Lung (tissue), 12 donors: ENCODE measurements around the gene LSR. TPM values are rescaled to one million over a fixed set of nuclear protein-coding genes. Genes with fewer than 3 reads are reported as not detected.

ENCODE experiments used
- ATAC-seq: fragments of 200-7000 bp; cut with Tn5 transposase; one replicate; pipeline ENCODE4 v1.9.1; 2020; ENCODE audit warnings: moderate number of reproducible peaks; ENCODE audit not compliant: insufficient read depth, low FRiP score
- DNase-seq, 3 donors: peaks; one replicate each; pipeline ENCODE4 v3.0.0-alpha.2; 2013 to 2017
- H3K27ac ChIP-seq, 2 donors: one replicate each; pipeline ENCODE4 v1.5.1; 2013; ENCODE audit warnings: mild to moderate bottlenecking in 2 of 2, moderate library complexity in 2 of 2, control low read depth in 1 of 2, inconsistent platforms in 1 of 2, low read depth in 1 of 2, low read length in 1 of 2
- H3K27me3 ChIP-seq, 3 donors: one replicate each; pipeline ENCODE4 v1.5.1; 2013; ENCODE audit warnings: low read length in 2 of 3; ENCODE audit not compliant: control insufficient read depth in 3 of 3, insufficient read depth in 3 of 3
- H3K36me3 ChIP-seq, 4 donors: one replicate each; pipeline ENCODE4 v1.5.1; 2013; ENCODE audit warnings: low read length in 4 of 4, mild to moderate bottlenecking in 1 of 4, moderate library complexity in 1 of 4; ENCODE audit not compliant: control insufficient read depth in 4 of 4, insufficient read depth in 4 of 4
- H3K4me1 ChIP-seq, 5 donors: one replicate each; pipeline ENCODE4 v1.5.1; 2013; ENCODE audit warnings: low read length in 5 of 5, mild to moderate bottlenecking in 2 of 5, moderate library complexity in 1 of 5; ENCODE audit not compliant: control insufficient read depth in 5 of 5, insufficient read depth in 5 of 5
- H3K4me3 ChIP-seq: one replicate; pipeline ENCODE4 v1.5.1; 2013; ENCODE audit warnings: mild to moderate bottlenecking, control low read depth, moderate library complexity
- H3K9ac ChIP-seq, 2 donors: one replicate each; pipeline ENCODE4 v1.5.1; 2013; ENCODE audit warnings: low read length in 2 of 2, control low read depth in 1 of 2; ENCODE audit not compliant: insufficient read depth in 1 of 2
- H3K9me3 ChIP-seq, 4 donors: one replicate each; pipeline ENCODE4 v1.5.1; 2013; ENCODE audit warnings: low read length in 3 of 4, mild to moderate bottlenecking in 1 of 4, moderate library complexity in 1 of 4; ENCODE audit not compliant: control insufficient read depth in 4 of 4, insufficient read depth in 3 of 4
- CTCF ChIP-seq: IDR thresholded peaks from 2 replicates; pipeline ENCODE4 v1.5.1; 2012; ENCODE audit warnings: mild to moderate bottlenecking; ENCODE audit errors: control extremely low read depth, extremely low read depth
- WGBS, 2 donors: extraction: QIAGEN DNeasy Blood & Tissue Kit; methylation state at CpG; one replicate each; pipeline ENCODE4 v1.1.7; 2013; 5-methylcytosine and 5-hydroxymethylcytosine counted together
- polyA plus RNA-seq, 2 donors: library from polyadenylated mRNA; stranded (reverse); fragments of 200-250 nt; gene quantifications; one replicate each; pipeline ENCODE4 v1.2.1, GENCODE V29; 2013
- total RNA-seq, 2 donors: library from RNA; depleted of rRNA in 1 of 2; stranded (reverse); fragments of >200 nt in 1 of 2; gene quantifications; one replicate each; pipeline ENCODE4 v1.2.1, GENCODE V29; 2014 to 2021
- donor health status: control.
- donor health status: control.
- donor health status: Bipolar disorder and iron deficiency.
- donor health status: healthy.
- donor health status: DM: yes; HTN: yes; CAD: no.

The LSR gene
- total and polyA plus RNA-seq, 4 donors: 30.8 to 82.0 (median 68.7) TPM

DNA sequence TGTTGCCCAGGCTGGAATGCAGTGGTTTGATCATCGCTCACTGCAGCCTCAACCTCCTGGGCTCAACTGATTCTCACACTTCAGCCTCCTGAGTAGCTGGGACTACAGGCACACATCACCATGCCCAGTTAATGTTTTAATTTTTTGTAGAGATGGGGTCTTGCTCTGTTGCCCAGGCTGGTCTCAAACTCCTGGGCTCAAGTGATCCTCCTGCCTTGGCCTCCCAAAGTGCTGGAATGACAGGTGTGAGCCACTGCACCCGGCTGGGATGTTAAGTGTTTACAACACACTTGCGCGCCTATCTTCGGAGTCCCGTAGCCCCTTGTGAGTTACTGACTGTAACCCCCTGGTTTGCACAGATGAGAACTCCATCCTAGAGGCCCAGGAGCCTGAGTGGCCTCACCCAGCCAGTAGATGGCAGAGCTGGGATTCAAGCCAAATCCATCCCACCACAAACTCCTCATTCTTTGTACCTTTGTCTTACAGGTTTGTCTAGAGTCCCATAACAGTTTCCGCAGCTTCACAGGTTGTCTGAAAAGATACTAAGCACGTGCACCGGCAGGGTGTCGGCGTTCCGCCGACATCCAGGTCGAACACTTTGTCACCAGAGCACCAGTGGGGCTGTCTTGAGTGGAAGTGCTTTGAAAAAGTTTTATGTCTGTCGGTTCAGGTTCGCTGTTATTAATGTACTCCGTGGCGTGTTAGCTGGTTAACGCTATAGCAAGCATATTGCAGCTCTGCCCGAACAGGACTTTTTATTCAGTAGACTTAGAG lies 57.9 kb downstream of the LSR start:
- no peak overlapping the region for H3K27ac ChIP-seq
- TF ChIP-seq CTCF: no peak
- no peak for DNase-seq
- H3K36me3 ChIP-seq: no peaks in the 10 kb centered on the region
- H3K27me3 ChIP-seq: no peaks in the 10 kb centered on the region
- no peak overlapping the region for H3K9ac ChIP-seq
- peaks cover 0 to 3% (median 0%) of the 10 kb centered on the region in 4 donors for H3K9me3 ChIP-seq
- no peak overlapping the region for H3K4me3 ChIP-seq
- 83 to 88% methylated on average over 20 of the region's 20 CpGs for WGBS, 2 donors
- peaks cover 0 to 45% (median 25%) of the 10 kb centered on the region in 5 donors for H3K4me1 ChIP-seq
- ATAC-seq: no peak

DNA sequence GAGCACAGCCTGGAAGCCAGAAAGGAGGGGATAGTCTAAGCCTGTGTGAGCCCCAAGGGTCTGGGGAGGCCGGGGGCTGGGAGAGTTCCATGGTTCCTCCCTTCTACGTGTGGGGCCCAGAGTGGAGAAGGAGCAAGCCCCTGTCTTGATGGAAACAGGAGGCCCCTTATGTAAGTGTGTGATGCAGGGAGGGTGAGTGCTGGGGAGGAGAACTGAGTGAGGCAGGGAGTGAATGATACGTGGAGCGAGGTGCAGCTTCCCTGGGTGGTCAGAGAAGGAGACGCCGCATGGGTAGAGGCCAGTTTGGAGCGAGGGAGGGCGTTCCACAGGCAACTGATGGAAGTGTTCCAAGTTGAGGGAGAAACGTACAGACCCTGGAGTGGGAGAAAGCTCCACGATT lies 59.1 kb downstream of the LSR start:
- H3K27me3 ChIP-seq: no peaks in the 10 kb centered on the region
- peaks cover 0 to 49% (median 25%) of the 10 kb centered on the region in 5 donors for H3K4me1 ChIP-seq
- no peak for TF ChIP-seq CTCF
- H3K4me3 ChIP-seq: no peak overlapping the region
- H3K36me3 ChIP-seq: no peaks in the 10 kb centered on the region
- H3K9ac ChIP-seq: no peak overlapping the region
- H3K9me3 ChIP-seq: peaks cover 0 to 3% (median 0%) of the 10 kb centered on the region in 4 donors
- H3K27ac ChIP-seq: no peak overlapping the region
- ATAC-seq: no peak
- WGBS, 2 donors: 78 to 82% methylated on average over 10 of the region's 10 CpGs
- peak; percentile 53 to 79 (median 75) for DNase-seq

- DNase-seq (no peak), ATAC-seq (no peak)
- H3K27ac ChIP-seq: no peak overlapping the region
These were observed 60.1 kb downstream of the LSR start for GRCh38 chr19:35308910-35309309.

More at GRCh38 chr19:35308910-35309309, 60.1 kb downstream of the LSR start:
- TF ChIP-seq CTCF: no peak
- WGBS, 2 donors: 74 to 91% methylated on average over 7 of the region's 7 CpGs
- Histone ChIP-seq H3K27me3 (no peaks in the 10 kb centered on the region), H3K4me3 (no peak overlapping the region), H3K4me1 (peaks cover 0 to 49% (median 25%) of the 10 kb centered on the region in 5 donors), H3K36me3 (no peaks in the 10 kb centered on the region), H3K9me3 (peaks cover 0 to 3% (median 0%) of the 10 kb centered on the region in 4 donors), H3K9ac (no peak overlapping the region)
